ENCODE results near the gene SERTAD1. TPM values are rescaled to one million over a fixed set of nuclear protein-coding genes. Genes with fewer than 3 reads are reported as not detected.

The SERTAD1 gene
- total and polyA plus RNA-seq, 10 donors: 8.5 to 19.7 (median 13.0) TPM

DNA sequence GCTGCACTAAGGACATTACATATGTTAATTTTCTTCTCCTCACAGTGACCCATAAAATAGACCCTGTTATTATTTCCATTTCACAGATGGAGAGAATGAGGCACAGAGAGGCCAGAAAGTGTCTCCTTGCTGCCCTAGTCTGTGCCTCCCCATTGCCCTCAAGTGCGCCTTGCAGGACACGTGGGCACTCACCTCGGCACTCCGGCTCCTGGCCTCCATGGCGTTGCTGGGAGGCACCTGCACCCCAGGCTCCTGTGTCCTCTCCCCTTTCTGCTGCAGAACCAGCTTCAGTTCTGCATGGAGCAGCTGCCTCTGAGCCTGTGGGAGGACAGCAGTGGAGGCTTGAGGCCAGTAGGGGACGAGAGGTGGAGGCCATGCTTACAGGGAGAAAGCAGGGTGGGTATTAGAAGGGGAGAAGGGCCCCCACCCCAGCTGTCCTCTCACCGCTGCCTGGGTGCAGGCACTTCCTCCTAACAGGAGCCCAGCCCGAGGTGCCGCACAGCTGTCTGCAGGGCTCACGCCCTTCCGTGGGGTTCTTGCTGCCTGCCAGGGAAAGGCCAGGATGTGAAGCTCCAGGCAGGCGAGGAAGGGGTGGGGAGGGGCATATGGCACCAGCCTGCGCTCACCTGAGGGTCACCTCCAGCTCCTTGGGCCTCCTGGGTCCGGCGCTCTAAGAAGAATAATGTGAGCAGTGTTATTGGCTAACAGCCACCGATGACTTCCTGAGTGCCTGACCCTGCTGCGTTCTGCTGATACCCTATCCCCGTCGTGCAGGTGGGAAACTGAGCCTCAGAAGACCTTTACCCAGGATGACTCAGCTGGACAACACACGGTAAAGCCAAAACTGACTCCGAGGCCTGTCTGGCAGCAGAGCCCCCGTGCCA is 17.8 kb downstream of the SERTAD1 start:
- H3K4me3 ChIP-seq: no peak overlapping the region
- 34 to 52% (median 43%) methylated on average over 22 of the region's 22 CpGs for WGBS, 5 donors
- no peaks in the 10 kb centered on the region for H3K9me3 ChIP-seq
- no peaks in the 10 kb centered on the region for H3K36me3 ChIP-seq
- intact Hi-C loops (cut with DNase I; ENCODE audit: low total_unique reads): no loop called here
- H3K27ac ChIP-seq: peak overlapping the region in 2 of 8 donors; percentile 18 to 26
- TF ChIP-seq POLR2A (IDR thresholded peaks at IDR 0.05): no peak
- no peak for TF ChIP-seq POLR2AphosphoS5 (IDR thresholded peaks at IDR 0.05)
- TF ChIP-seq, protein P1, sequence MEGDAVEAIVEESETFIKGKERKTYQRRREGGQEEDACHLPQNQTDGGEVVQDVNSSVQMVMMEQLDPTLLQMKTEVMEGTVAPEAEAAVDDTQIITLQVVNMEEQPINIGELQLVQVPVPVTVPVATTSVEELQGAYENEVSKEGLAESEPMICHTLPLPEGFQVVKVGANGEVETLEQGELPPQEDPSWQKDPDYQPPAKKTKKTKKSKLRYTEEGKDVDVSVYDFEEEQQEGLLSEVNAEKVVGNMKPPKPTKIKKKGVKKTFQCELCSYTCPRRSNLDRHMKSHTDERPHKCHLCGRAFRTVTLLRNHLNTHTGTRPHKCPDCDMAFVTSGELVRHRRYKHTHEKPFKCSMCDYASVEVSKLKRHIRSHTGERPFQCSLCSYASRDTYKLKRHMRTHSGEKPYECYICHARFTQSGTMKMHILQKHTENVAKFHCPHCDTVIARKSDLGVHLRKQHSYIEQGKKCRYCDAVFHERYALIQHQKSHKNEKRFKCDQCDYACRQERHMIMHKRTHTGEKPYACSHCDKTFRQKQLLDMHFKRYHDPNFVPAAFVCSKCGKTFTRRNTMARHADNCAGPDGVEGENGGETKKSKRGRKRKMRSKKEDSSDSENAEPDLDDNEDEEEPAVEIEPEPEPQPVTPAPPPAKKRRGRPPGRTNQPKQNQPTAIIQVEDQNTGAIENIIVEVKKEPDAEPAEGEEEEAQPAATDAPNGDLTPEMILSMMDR (IDR thresholded peaks at IDR 0.05 in 8 of 11, conservative IDR thresholded peaks at IDR 0.05 in 3 of 11): no peak
- peaks cover 15 to 61% (median 43%) of the 10 kb centered on the region in 6 donors for H3K4me1 ChIP-seq
- DNase-seq: no peak
- H3K27me3 ChIP-seq (replicated peaks in 1 of 7): peaks cover 0 to 1% (median 0%) of the 10 kb centered on the region in 7 donors

DNA sequence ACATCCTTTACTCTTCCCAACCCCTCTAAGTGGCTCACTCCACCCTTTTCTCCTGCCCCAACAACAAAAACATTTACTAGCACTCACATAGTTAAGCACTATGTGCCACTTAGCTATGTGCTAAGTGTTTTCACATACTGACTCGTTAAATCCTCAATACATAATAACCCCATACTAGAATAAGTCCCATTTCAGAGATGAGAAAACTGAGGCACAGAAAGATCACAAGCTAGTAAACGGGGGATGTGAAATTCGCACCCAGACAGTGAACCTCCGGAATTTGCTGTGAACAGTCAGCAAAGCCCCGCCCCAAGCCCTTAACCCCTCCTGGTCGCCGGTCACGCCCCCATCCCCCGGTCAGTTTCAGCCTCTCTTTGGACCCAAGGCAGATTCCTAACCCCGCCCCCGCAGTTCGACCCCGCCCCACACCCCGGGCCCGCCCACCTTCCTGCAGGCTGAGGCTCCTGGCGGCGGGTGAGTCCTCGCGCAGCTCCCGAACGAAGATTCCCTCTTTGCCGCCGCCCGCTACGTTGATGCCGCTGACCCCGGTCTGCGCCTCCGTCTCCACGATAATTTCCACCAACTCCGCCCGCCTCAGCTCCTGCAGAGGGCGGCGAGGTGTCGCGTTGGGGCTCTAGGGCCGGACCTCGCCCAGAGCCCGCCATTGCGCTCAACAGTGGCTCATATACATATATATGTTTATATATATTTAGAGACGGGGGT is 22.4 kb downstream of the SERTAD1 start:
- peaks cover 0 to 5% (median 0%) of the 10 kb centered on the region in 7 donors for H3K27me3 ChIP-seq (replicated peaks in 1 of 7)
- H3K4me3 ChIP-seq: peak overlapping the region; percentile 64 to 93 (median 70)
- no peaks in the 10 kb centered on the region for H3K36me3 ChIP-seq
- peaks cover 0 to 43% (median 23%) of the 10 kb centered on the region in 6 donors for H3K4me1 ChIP-seq
- TF ChIP-seq POLR2A (IDR thresholded peaks at IDR 0.05) (peak in 1 of 3 donors; percentile 18), POLR2AphosphoS5 (IDR thresholded peaks at IDR 0.05) (peak; percentile 73 to 88 (median 81))
- TF ChIP-seq, protein P1 (IDR thresholded peaks at IDR 0.05 in 8 of 11, conservative IDR thresholded peaks at IDR 0.05 in 3 of 11): peak in 3 of 11 experiments; percentile 19 to 42 (median 24)
- intact Hi-C loops (cut with DNase I; ENCODE audit: low total_unique reads): no loop called here
- 1% methylated on average over 29 to 41 of the region's 41 CpGs for WGBS, 5 donors
- peak; percentile 95 for DNase-seq
- no peaks in the 10 kb centered on the region for H3K9me3 ChIP-seq
- H3K27ac ChIP-seq: peak overlapping the region; percentile 74 to 90 (median 88)

DNA sequence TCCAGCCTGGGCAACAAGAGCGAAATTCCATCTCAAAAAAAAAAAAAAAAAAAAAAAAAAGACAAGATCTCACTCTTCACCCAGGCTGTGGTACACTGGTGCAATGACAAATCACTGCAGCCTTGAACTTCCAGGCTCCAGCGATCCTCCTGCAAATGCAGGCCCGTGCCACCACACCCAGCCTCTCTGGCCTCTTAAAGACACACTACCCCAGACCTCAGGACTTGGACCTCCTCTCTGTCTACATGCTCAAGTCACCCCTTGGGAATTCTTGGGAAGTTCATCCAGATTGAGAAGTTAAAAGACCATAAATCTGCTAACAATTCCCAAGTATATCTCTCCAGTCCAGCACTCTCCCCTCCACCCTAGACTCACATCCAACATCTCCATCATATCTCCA is 25.2 kb downstream of the SERTAD1 start:
- no peaks in the 10 kb centered on the region for H3K9me3 ChIP-seq
- TF ChIP-seq POLR2AphosphoS5 (IDR thresholded peaks at IDR 0.05) (no peak), POLR2A (IDR thresholded peaks at IDR 0.05) (no peak)
- TF ChIP-seq, protein P1 (IDR thresholded peaks at IDR 0.05 in 8 of 11, conservative IDR thresholded peaks at IDR 0.05 in 3 of 11): no peak
- WGBS, 5 donors: 51 to 78% (median 70%) methylated on average over 2 to 3 of the region's 3 CpGs

More for the DNA sequence above, 25.2 kb downstream of the SERTAD1 start:
- Histone ChIP-seq H3K4me1 (peaks cover 0 to 37% (median 17%) of the 10 kb centered on the region in 6 donors), H3K4me3 (no peak overlapping the region), H3K27me3 (replicated peaks in 1 of 7) (peaks cover 0 to 9% (median 0%) of the 10 kb centered on the region in 7 donors), H3K36me3 (peaks cover 0 to 4% (median 0%) of the 10 kb centered on the region in 6 donors), H3K27ac (no peak overlapping the region)
- DNase-seq: no peak
- intact Hi-C loops (cut with DNase I; ENCODE audit: low total_unique reads): no loop called here
